ENCODE data around the gene DENND11.

DENND11 gene

DNA sequence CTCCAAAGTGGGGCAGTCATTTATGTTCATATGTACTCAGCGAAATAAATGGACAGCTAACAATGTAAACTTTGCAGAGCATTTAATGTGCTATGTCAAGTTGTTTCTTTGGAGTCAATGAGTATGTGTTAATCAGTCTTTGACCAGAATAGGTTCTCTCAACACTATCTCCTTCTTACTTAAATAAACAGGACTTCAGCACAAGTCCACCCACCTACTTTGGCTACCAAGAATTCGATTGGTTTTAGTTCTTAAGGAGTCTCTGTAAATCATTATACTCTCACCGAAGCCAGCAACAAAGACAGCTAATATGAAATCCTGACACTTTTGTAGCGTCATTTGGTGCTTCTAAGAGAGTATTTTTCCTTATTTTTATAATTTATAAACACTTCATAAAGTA is 13.1 kb upstream of the DENND11 start:
- H3K27ac ChIP-seq, result no peak overlapping the region
- TF ChIP-seq, protein P1, sequence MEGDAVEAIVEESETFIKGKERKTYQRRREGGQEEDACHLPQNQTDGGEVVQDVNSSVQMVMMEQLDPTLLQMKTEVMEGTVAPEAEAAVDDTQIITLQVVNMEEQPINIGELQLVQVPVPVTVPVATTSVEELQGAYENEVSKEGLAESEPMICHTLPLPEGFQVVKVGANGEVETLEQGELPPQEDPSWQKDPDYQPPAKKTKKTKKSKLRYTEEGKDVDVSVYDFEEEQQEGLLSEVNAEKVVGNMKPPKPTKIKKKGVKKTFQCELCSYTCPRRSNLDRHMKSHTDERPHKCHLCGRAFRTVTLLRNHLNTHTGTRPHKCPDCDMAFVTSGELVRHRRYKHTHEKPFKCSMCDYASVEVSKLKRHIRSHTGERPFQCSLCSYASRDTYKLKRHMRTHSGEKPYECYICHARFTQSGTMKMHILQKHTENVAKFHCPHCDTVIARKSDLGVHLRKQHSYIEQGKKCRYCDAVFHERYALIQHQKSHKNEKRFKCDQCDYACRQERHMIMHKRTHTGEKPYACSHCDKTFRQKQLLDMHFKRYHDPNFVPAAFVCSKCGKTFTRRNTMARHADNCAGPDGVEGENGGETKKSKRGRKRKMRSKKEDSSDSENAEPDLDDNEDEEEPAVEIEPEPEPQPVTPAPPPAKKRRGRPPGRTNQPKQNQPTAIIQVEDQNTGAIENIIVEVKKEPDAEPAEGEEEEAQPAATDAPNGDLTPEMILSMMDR (IDR thresholded peaks at IDR 0.05), result no peak
- no peak for TF ChIP-seq ZFX (IDR thresholded peaks at IDR 0.05; ENCODE audit: borderline replicate concordance)

DNA sequence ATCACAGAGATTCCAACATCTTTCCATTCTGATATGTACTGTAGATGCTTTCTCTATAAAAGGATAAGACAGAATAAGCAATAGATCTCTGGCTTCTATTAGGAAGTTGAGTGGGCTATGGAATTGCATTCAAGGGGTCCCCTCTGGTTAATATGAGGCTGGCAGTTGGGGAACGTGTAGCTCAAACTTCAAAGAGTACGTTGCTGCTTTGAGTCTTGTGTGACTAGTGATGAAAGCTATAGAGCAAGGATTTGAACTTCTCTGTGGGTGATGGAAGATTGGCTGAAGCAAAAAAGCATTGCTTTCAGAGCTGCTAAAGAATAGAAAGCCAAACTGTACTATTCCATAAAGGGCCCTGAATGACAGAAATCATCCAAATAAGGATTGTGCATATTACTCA is 12.6 kb upstream of the DENND11 start:
- TF ChIP-seq, protein P1 (IDR thresholded peaks at IDR 0.05), result no peak
- TF ChIP-seq ZFX (IDR thresholded peaks at IDR 0.05; ENCODE audit: borderline replicate concordance), result no peak
- no peak overlapping the region for H3K27ac ChIP-seq

DNA sequence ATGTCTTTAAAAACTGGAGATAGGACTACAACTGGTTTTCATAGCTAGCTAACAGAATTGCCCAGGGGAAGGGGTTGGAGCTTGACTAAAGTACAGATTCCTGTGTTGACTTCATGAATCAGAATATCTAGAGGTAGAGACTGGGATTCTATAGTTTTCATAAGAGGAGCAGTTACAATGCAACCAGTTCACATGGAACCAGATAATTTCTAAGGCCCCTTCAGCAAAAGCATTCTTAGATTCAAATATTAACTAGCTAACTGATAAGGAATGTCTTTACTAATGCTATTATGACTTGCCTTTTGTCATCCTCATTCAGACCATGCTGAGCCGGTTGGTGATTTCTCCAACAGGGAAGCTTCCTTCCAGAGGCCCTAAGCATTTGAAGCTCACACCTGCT is 11.9 kb upstream of the DENND11 start:
- no peak for TF ChIP-seq ZFX (IDR thresholded peaks at IDR 0.05; ENCODE audit: borderline replicate concordance)
- TF ChIP-seq, protein P1 (IDR thresholded peaks at IDR 0.05), result no peak
- no peak overlapping the region for H3K27ac ChIP-seq

DNA sequence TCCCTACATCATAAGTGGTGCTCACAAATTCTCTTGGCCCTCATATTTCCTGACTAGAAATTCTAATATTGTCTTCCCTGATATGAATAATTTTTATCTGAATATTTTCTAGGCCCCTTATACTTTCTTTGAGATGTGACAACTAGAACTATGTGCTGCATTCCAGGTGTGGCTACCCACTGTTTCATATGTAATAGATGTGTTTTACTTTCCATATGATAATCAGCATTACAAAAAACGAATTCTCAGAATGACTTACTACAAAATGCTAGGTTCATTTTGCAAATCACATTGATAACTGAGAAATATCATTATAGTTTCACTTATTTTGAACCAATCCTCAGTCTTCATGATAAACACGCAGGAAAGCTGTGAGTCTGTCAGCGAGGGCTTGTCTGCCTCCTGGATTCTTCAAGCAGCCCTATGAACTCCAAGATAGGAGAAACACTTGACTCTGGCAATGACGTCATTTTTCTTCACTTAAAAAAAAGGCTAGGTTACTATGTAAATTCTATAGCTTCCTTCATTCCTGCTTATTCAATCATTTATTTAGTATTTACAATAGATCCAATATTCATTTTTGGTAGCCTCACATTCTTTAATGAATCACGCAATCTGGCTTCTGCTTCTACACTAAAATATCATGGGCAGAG is 10.8 kb upstream of the DENND11 start:
- no peak for TF ChIP-seq ZFX (IDR thresholded peaks at IDR 0.05; ENCODE audit: borderline replicate concordance)
- TF ChIP-seq, protein P1 (IDR thresholded peaks at IDR 0.05), result no peak
- no peak overlapping the region for H3K27ac ChIP-seq

DNA sequence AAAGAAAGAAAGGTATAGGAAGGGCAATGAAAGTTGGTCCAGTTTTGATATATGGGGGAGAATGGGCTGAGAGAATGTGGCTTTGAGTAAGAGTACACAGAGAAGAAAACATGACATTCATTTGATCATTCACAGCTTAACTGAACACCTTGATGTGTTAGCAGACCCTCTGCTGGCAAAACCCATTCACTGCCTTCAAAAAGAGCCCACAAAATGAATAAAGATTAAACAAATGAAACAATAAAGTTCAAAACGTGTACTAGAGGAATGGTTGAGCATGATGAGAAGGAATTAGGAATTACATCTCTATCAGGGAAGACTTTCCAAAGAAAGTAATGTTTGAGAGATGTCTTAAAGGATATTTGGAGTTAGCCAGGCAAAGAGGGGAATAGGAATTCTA is 8.3 kb upstream of the DENND11 start:
- TF ChIP-seq, protein P1 (IDR thresholded peaks at IDR 0.05), result no peak
- no peak for TF ChIP-seq ZFX (IDR thresholded peaks at IDR 0.05; ENCODE audit: borderline replicate concordance)
- H3K27ac ChIP-seq, result no peak overlapping the region

DNA sequence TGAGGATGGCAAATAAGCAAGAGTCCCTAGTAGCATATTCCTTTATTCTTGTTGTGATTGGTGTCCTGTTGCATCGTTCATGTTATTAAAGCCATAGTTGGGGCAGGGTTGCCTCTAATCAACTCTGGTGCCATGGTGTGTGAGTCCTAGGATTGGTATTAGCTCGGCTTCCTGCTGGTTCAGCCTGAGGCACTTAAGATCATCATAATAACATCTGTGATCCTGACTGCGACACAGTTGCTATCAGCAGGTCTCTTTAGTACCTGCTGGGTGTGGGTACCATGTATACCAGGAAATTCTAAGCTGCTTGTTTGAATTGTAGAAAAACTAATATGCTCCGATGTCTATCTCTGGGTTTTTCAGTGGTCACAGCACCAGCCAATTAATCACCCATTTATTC is 7.8 kb upstream of the DENND11 start:
- H3K27ac ChIP-seq, result no peak overlapping the region
- TF ChIP-seq, protein P1 (IDR thresholded peaks at IDR 0.05), result no peak
- TF ChIP-seq ZFX (IDR thresholded peaks at IDR 0.05; ENCODE audit: borderline replicate concordance), result no peak

DNA sequence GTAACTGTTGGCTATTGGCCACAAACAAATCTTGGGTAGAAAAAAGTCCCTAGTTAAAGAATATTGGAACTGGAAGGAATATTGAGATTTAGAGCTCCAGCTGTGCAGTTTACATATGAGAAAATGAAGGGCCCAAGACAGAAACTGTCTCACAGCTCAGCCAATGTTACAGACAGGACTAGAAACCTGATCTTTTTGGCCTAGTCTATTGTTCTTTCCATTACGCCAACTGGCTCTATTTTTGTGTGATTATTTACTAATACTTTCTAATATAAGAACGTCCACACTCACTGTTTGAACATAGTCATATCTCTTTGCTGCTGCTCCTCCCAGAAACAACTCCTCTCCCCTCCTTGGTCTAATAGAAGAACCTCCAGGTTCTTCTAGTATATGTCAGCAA is 7.4 kb upstream of the DENND11 start:
- H3K27ac ChIP-seq, result no peak overlapping the region
- TF ChIP-seq ZFX (IDR thresholded peaks at IDR 0.05; ENCODE audit: borderline replicate concordance), result no peak
- TF ChIP-seq, protein P1 (IDR thresholded peaks at IDR 0.05), result no peak
